GM12801 (cell line): ENCODE data around the gene MIF4GD.

Experiments used
- TF ChIP-seq, protein P1 (sequence below): IDR thresholded peaks from one replicate; pipeline ENCODE4 v1.5.1; 2011; ENCODE audit warnings: control low read depth; ENCODE audit not compliant: insufficient read length; ENCODE audit errors: extremely low read depth

Gene MIF4GD

DNA sequence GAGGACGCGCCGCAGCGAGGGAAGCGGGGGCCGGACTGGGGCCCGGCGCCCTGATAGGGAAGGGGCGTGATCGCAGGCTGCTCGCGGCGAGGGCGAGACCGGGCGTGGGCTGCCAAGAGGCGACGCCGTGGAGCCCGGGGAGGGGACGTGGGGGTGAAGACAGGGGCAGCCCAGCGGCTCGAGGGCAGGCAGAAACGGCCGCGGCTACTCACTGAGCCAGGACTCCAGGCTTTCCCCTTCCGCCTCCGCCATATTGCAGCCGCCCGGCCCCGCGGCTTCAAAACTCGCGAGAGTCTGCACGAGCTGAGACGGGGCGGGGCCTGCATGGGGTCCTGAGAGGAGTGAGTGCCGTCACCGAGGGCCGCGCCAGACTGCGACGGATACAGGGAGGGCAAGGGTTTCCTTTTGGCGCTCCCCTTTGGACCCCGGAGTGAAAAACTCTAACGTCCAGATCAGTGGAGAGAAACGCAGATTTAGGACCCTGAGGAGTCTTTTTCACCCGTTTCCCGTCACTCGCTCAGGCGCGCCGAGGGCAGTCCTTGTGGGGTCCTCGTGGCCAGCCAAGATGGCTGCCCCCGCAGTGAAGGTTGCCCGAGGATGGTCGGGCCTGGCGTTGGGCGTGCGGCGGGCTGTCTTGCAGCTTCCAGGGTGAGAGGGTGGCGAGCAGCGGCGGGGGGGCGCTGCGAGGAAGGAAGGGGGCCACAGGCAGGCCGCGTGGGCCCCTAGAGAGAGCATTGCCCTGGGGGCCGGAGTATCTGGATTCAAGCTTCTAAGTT is 9.5 kb downstream of the MIF4GD start, which contains the start of the genes GGA3 and MRPS7:
TSS of gene GGA3 (minus strand) at position 271 of the 776 bp plus-strand sequence. CDS start at position 252, 19 bp downstream.
TSS of gene MRPS7 (plus strand) at position 544 of the 776 bp plus-strand sequence. CDS start at position 566, 22 bp downstream.
- TF ChIP-seq, protein P1, sequence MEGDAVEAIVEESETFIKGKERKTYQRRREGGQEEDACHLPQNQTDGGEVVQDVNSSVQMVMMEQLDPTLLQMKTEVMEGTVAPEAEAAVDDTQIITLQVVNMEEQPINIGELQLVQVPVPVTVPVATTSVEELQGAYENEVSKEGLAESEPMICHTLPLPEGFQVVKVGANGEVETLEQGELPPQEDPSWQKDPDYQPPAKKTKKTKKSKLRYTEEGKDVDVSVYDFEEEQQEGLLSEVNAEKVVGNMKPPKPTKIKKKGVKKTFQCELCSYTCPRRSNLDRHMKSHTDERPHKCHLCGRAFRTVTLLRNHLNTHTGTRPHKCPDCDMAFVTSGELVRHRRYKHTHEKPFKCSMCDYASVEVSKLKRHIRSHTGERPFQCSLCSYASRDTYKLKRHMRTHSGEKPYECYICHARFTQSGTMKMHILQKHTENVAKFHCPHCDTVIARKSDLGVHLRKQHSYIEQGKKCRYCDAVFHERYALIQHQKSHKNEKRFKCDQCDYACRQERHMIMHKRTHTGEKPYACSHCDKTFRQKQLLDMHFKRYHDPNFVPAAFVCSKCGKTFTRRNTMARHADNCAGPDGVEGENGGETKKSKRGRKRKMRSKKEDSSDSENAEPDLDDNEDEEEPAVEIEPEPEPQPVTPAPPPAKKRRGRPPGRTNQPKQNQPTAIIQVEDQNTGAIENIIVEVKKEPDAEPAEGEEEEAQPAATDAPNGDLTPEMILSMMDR = no peak

- TF ChIP-seq, protein P1 = no peak
Measured at GRCh38 chr17:75260641-75261335, 10.2 kb downstream of the MIF4GD start.

- TF ChIP-seq, protein P1 = no peak
Measured at GRCh38 chr17:75252039-75252816, 18.8 kb downstream of the MIF4GD start.

- TF ChIP-seq, protein P1 = no peak
Measured at GRCh38 chr17:75250009-75250471, 21.0 kb downstream of the MIF4GD start.

DNA sequence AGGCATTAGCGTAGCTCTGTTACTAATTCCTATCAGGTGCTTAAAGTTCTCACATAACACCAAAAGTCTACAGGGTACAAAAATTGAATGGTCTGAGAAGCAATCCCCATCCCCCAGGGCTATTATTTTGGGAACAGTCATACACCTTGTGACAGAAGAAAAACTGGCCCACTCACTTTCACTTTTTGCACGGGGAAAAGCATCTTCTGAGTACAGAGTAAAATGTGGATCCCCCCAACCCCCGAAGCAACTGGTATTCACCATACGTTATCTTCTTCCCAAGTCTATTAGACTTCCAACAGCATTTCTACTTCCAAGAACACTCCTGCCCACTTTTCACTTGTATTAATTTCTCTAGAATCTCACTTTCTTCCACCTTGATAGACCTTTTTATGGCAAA is 21.5 kb downstream of the MIF4GD start:
- TF ChIP-seq, protein P1 = no peak

DNA sequence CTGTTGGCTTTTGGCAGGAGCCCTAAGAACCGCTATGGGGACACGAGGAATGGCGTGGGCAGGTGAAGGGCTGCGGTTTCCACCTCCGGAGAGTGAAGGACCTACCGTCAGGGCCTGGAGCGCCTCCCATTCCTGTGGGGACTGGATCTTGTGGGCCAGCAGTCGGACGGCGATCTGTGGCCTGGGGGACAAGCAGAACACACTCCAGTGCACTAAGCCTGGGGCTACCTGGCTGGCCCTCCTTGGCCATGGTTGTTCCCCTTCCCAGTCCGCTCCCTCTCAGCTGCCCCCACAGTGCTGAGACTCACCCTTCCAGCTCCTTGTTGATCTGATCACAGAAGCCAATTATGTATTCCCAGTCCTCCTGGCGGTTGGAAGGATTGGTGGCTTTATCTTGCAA is 24.6 kb downstream of the MIF4GD start:
- TF ChIP-seq, protein P1 = no peak

- TF ChIP-seq, protein P1 = no peak
Measured at GRCh38 chr17:75245011-75245410, 26.0 kb downstream of the MIF4GD start.
